K562 (cell line): ENCODE measurements around the gene TBL1X. TPM values are rescaled to one million over a fixed set of nuclear protein-coding genes. Genes with fewer than 3 reads are reported as not detected.

Experiments used
- EWSR1 ChIP-seq: fragments of 450-650 bp; IDR thresholded peaks from 2 replicates; pipeline ENCODE4 v1.6.1; 2018; ENCODE audit warnings: borderline replicate concordance, mild to moderate bottlenecking, low read depth, moderate library complexity; ENCODE audit not compliant: partially characterized antibody
- GTF3C2 ChIP-seq: IDR thresholded peaks from 3 replicates; pipeline ENCODE4 v1.6.1; 2011; ENCODE audit warnings: borderline replicate concordance, mild to moderate bottlenecking, moderate library complexity; ENCODE audit not compliant: insufficient read length; ENCODE audit errors: extremely low read depth
- RREB1 ChIP-seq: fragments of 250-450 bp; sonication (Bioruptor Pico); IDR thresholded peaks from 2 replicates; pipeline ENCODE4 v1.4.0; 2020
- polyA plus RNA-seq, 8 experiments: library from polyadenylated mRNA; depleted of rRNA in 4 of 8; stranded (reverse) in 5 of 8; unstranded in 3 of 8; fragments of >200 nt; fragmentation: Nextera tagmentation in 2 of 8; fragmentation: Illumina TruSeq in 1 of 8; extraction: Ambion mirVana in 2 of 8; extraction: Trizol in 1 of 8; gene quantifications; 2 replicates each; pipeline versions ENCODE4 v1.2.1 to v1.2.3, GENCODE V29; 2011 to 2014; ENCODE audit warnings: inconsistent platforms in 1 of 8, missing spikeins in 1 of 8
- total RNA-seq, 7 experiments: library from RNA; depleted of rRNA in 6 of 7; stranded (reverse); fragments of >200 nt in 6 of 7; fragmentation: Illumina TruSeq in 2 of 7; extraction: Trizol in 2 of 7; gene quantifications; 2 replicates each; pipeline versions ENCODE4 v1.2.1 to v1.2.3, GENCODE V29; 2011 to 2021; ENCODE audit warnings: low replicate concordance in 1 of 7

The TBL1X gene
- total and polyA plus RNA-seq, 9 of the 15 experiments (the other 6 are each of a cell fraction or from before 2014, with no cell fraction given) = 6.0 to 49.6 (median 19.7) TPM

GRCh38 chrX:9605484-9605883, 140.6 kb downstream of the TBL1X start (continued):
- no peak for TF ChIP-seq GTF3C2
- TF ChIP-seq EWSR1 = no peak
- TF ChIP-seq RREB1 (CRISPR knock-in tag) = no peak
